RPMI8226 (cell line): Measurements from ENCODE around the gene GRM1.

Source experiments
- DNase-seq: peaks from one replicate; pipeline ENCODE4 v3.0.0-alpha.2; 2015

GRM1 gene

DNA sequence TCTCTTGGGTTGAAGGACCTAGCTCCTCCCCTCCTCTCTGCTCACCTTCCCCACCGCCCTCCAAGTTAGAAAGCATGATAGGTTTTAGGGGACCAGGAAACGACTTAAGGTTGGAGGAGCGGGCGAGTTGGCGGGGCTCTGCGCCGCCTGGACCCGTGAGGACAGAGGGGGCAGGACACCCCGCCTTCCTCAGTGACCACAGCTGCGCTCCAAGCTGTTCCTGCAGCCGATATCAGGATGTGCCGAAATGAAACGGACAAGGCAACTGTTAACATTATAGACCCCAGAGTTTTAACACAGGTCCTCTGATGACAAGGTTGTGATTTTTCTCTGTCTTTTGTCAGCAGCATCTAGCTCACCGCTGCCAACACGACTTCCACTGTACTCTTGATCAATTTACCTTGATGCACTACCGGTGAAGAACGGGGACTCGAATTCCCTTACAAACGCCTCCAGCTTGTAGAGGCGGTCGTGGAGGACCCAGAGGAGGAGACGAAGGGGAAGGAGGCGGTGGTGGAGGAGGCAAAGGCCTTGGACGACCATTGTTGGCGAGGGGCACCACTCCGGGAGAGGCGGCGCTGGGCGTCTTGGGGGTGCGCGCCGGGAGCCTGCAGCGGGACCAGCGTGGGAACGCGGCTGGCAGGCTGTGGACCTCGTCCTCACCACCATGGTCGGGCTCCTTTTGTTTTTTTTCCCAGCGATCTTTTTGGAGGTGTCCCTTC, at the start of gene GRM1:
Gene GRM1, plus strand, starts transcription at position 212 of the 722 bp plus-strand sequence. Its CDS starts 456 bp downstream, at position 668.
- no peak for DNase-seq

DNA sequence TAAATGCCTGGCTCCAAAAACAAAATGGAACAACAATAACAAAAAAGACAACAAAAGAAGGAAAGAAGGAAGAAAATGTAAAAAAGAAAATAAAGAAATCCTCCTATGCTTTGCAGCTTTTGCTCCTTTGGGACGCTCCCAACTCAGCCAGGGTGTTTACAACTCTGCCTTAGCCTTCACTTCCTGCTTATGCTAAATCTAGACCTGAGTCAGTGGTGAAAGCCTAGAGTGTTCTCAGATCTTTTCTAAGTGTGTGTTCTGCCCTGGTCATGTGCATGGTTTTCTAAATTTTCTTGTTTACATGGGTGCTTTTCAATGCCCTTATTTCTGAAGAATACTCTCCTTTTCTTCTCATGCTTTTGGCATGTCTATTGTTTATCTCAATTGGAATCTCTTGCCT, 19.5 kb upstream of the GRM1 start:
- DNase-seq, result no peak

DNA sequence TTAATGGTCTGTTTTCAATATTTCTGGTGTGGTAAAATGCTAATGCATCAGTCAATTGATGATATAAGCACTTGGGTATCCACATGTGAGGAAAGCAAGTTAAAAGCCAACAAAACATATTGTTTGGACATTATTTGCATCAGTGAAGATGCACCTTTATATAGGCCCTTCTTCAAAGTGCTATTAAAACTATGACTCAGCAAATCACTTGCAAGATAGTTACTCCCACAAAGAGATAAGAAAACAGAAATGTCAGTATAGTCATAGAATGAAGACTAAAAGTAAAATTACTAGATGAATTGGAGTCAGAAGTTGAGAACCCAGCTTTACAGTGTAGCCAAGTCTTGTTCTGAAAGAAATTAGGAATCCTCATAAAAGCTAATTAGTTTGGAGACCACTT, 14.6 kb upstream of the GRM1 start:
- no peak for DNase-seq

DNA sequence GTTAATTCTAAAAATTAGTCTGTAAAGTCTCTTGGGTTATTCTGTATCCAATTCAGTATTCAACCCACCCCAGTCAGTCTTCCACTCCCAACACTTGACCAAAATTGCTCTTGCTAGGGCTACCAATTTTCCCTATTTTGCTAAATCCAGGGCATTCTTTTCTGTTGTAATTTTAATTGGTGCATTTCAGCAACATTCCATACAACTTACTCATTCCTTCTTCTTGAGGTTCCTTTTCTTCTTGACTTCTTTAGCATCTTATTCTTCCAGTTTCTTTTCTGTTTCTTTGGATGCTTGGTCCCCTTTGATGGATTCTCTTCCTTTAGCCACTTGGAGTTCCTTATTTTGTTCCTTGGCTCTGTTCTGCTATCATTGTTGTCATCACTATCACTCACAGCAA, 11.2 kb upstream of the GRM1 start:
- no peak for DNase-seq

DNA sequence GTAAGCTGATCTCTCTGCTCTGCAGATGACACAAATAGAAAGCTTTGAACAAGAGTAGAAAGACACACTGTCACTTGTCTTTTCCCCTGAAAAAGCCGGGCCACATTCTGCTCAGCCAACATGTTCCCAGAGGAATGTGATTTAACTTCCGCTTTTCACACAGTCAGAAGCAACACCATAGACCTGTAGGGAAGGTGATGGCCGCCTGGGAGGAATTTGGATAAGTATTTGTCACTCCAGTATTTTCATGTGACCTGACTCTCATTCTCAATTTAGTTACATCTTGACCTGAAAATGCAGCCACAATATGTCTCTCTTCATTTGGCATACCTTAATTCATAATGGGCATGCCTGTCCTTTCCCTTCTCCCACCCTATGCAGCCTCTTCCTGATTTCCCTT, 2.0 kb upstream of the GRM1 start:
- no peak for DNase-seq

DNA sequence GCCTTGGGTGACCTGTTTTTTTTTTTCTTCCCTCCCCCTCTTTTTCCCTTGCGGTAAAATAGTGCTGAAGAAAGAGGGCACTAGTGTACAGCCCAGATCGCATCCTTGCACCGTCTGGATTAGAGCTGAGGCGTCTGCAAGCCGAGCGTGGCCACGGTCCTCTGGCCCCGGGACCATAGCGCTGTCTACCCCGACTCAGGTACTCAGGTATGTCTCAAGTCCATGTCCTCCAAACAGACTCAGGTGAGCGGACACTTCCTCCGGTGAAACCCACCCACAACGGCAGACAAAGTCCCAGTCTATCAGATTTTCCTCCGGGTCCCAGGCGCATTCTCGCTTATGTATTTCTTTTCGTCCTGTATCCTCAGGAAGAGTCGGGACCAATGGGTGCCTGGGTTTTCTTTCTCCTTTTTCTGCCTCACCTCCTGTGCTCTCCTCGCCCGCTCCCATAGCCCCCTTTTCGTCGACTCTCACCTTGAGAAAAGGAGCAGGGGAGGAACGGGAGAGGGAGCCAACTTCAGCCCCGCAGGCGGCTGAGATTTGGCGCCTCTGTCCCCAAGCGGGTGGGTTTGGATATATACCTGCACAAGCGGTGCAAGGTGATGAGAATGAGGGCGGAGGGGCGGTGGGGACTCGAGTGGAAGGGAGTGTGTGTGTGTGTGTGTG, 1.1 kb upstream of the GRM1 start:
- no peak for DNase-seq

DNA sequence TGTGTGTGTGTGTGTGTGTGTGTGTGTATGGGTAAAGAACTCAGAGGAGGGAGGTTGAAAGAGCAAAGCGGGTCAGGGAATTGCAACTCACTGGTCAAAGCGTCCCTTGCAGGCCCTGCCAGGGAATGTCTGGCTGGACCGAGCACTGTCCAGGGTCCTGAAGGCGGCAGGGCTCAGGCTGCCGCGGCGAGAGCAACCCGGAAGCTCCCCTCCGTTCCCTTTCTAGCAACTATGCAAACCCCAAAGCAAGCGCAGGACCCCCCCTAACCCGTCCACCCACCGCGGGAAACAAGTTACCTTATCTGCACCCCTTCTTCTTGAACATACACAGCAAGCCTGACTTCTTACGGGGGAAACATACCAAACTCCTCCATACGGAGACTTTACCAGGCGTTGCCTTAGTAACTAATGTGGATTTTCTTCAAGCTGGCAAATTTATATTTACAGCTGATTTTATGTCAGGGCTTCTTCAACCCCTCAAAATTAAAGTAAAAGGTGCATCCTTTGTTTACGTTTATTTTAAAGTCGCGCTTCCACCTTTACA, 538 bp upstream of the GRM1 start:
- peak; percentile 45 for DNase-seq

DNA sequence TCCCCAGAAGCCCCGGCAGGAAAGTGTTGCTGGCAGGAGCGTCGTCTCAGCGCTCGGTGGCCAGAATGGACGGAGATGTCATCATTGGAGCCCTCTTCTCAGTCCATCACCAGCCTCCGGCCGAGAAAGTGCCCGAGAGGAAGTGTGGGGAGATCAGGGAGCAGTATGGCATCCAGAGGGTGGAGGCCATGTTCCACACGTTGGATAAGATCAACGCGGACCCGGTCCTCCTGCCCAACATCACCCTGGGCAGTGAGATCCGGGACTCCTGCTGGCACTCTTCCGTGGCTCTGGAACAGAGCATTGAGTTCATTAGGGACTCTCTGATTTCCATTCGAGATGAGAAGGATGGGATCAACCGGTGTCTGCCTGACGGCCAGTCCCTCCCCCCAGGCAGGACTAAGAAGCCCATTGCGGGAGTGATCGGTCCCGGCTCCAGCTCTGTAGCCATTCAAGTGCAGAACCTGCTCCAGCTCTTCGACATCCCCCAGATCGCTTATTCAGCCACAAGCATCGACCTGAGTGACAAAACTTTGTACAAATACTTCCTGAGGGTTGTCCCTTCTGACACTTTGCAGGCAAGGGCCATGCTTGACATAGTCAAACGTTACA, 817 bp downstream of the GRM1 start:
- DNase-seq, result no peak

DNA sequence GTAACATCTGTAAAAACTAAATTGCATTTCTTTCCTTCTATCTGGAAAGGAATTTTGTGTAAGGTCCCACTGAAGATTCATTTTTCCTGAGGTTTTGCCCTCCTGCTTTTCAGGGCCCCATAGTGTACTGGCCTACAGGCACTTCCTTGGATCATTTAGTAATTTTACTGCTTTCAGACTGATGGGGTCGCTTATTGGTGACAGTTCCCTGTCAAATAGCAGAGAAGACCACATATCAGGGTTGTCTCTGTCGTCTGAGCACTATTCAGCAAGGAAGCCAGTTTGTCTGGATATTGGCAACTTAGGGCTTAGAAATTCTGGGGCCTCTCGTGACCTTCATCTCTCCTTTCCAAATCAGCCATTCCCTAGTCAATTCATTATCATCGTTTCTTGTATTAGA, 3.5 kb downstream of the GRM1 start:
- no peak for DNase-seq

DNA sequence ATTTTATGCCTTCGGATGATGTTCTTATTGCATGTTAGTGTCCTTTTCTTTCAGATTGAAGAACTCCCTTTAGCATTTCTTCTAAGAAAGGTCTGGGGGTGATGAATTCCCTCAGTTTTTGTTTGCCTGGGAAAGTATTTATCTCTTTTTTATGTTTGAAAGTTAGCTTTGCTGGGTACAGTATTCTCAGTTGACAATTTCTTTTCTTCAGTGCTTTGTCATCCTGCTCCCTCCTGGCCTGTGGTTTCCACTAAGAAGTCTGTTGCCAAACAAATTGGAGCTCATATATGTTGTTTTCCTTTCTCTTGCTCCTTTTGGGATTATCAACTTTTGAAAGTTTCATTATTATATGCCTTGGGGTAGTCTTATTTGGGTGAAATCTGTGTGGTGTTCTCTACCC, 11.5 kb downstream of the GRM1 start:
- DNase-seq, result no peak

DNA sequence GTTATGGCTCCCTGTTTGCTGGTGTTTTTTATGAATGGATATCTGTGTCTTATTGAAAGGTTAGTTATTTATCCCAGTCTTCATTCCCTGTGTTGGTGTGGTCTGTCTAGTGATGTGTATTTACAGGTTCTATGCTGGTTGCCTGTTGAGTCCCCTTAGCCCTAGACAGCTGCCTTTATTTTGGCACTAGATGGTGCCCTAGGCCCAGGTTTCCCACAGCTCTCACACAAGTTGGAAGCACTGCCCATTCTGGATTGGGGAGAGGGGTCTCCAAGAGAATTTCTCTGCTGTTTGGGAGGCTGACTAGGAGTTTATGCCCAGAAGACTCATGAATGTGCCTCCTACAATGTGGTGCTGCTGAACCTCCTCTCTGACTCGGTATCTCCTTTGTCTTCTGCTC, 12.4 kb downstream of the GRM1 start:
- no peak for DNase-seq

DNA sequence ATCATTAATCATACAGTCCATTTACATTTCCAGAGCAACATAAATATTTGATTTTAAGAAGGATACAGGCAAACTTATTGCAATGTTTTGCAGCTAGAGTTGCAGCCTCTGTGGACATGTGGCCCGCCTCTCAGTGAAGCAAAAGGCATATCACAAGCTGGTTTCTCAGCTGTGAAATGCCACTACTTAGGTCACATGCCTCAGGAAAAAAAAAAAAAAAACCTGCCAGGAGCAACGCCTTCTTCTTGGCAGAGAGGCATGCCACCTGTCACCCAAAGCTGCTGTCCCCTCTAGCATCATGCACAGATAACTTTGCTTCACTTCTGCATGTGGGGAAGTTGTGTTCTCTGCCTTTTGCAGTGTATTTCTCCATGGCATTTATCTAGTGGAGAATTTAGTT, 18.5 kb downstream of the GRM1 start:
- no peak for DNase-seq

DNA sequence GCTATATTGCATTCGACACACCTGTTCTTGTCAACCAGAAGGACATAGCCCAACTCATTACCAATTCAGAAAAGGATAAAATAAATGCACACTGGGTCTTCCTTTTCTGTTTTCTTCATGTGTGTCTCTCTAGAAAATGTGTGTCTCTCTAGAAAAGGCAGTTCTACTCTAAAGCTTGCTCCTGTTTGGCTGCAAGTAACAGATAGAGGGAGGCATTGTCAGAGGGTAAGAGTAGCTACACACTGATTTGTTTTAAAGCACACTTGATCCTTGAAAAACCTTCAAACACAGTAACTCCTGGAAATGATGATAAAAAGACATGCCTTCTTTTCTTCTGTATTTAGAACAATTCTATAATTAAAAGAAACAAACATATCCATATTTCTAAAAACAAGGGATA, 21.3 kb downstream of the GRM1 start:
- DNase-seq, result no peak

DNA sequence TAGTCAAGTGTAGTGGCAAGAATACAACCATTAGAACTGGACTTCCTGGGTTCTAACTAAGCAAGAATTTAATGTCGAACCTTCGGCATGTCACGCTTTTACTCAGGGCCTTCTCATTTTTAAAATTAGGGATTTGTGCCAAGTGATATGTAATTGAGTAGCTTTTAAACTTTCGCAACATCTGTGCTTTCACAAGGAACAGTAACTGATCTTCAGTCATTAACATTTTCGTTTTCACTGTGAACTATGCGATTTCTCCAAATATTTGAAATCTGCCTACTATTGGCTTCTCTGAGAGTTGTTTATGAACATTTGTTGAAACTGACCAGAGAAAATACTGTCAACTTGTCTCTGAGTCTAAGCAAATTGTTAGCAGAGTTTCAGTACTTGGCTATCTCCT, 27.6 kb downstream of the GRM1 start:
- no peak for DNase-seq

DNA sequence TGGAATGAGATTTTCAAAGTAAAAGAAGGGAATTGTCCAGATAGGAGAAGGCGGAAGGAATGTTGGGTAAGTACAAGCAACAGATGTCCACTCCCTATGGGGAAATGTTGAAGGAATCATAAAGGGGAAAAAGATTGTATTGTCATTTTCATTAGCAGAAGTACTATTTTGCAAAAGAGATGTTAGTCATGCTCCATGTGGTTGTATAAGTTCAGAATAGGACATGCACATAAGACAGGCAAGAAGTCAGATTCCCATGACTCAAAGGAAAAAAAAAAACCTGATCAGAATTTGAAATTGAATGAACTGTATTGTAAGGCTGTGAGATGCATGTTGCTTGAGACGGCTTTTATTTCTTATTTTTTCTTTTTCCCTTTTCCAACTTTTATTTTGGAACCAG, 36.8 kb downstream of the GRM1 start:
- no peak for DNase-seq

DNA sequence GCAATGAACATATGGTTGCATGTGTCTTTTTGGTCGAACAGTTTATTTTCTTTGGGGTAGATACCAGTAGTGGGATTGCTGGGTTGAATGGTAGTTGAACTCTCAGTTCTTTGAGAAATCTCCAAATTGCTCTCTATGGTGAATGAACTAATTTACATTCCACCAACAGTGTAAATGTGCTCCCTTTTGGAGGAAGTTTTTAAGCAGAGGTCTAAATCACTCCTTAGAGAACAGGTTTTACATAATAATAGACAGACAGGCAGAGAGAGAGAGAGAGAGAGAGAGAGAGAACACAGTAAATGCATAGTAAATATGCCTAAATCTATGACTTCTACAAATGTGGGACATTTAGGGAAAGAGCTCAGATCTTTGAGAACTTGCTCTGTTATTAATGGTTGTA, 37.6 kb downstream of the GRM1 start:
- DNase-seq, result no peak

DNA sequence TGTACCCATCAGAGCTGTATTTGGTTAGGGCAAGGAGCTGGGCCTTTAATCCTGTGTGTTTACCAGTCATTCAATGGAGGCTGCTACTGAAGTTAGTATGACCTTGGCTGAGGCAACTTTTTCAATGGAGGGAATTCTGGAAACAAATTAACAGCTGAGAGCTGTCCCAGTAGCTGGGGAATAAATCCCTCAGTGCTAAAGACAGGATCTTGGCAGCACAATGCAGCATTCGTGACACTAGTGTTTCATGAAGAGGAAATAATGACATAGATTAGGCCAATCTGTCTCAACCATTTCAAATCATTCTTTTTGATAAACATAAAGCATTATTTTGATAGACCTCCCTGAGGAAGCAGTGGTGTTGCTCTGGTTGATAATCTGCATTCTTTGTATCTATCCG, 42.9 kb downstream of the GRM1 start:
- DNase-seq, result no peak

DNA sequence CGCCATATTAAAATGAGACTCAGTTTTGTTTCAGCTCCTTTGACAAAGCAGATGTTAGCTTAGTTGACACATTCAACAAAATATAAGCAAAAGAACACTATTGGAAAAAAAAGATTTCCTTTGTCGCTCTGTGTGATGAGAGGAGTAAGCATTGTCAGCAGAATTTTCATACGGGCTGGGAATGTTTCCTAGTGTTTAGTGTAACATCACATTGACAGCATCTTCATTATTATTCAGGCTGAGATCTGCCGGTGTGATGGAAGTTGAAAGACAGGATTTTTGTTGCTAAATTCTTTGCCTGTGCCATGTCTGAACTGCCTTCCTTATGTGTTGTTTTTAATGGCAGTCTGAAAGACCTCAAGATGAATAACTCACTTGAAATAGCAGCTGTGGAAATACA, 49.1 kb downstream of the GRM1 start:
- DNase-seq, result no peak

DNA sequence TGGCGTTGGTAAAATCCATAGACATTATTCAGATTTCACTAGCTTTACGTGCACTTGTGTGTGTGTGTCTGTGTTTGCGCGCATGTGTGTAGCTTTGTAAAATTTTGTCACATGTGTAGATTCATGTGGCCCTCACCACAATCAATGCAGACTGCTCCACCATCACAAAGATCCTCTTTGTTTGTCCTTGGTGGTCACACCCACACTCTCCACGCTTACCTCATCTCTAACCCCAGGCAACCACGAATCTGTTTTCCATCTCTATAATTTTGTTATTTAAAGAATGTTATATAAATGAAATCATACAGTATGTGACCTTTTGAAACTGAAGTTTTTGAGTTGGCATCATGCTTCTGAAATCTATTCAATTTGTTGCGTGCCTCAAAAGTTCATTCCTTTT, 58.5 kb downstream of the GRM1 start:
- DNase-seq, result no peak

DNA sequence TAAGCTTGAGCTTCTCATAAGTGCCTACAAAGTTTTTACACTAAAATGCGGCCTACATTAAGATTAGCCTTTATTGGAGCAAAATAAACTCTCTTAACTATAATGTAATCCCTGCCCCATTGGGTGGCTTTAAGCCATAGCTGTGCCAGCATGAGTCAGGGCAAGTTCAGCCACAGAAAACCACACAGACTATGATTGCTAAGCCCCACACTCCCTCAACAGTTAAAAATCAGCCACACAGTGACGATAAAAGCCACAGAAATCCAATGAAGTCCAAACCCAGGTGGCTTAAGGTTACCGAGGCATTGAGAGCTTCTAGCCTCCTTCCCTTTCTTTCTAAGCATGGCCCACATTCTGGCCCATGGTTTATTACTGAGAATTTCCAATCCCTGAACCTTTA, 61.6 kb downstream of the GRM1 start:
- no peak for DNase-seq

DNA sequence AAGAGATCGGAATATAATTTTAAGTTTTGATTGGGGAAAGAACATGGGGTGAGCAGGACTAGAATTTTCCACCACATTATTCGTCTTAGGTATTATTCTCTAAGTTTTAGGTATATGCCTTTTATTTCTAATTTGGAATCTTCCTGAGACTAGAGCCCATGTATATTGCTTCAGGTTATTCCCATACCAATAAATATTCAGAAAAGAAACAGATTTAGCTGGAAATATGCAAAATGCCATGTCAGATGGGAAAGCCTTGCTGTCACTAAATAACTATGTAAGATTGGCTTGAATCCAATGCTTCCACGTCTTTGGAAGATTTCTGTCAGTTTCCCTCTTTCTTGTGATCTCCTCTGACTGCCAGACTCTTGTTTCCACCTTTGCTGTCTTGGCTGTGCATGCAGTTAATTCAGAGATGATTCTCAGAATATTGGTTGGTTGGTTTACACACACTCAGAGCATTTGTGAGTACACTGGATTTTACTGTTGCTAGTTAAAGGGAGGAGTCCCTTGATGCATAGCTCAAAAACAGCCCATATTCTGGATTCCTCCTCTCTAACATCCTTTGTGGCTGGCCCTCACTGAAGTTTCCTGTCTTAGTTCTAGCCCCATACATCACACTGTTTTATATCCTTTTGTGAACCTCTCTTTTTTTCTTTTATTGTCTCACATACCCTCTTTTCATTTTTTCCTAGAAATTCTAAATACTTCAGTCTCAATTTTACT, 64.3 kb downstream of the GRM1 start:
- DNase-seq, result no peak

DNA sequence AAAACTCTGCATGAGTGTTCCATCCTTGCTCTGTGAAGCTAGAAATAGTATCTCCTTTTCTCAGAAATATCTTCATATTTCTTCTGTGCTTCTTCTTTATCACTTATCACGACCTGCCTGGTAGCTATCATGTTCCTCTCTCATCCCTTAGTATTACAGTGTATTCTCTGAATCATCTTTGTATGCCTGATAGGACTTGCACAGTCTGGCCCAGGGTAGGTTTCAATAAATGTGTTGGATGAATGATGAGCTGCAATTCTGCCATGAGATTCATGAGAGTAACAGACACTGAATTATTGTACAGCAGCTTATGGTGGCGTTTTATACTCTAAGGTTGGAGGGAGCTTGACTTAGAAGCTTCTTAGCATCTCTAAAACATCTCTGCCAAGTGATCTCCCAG, 66.6 kb downstream of the GRM1 start:
- DNase-seq, result no peak

DNA sequence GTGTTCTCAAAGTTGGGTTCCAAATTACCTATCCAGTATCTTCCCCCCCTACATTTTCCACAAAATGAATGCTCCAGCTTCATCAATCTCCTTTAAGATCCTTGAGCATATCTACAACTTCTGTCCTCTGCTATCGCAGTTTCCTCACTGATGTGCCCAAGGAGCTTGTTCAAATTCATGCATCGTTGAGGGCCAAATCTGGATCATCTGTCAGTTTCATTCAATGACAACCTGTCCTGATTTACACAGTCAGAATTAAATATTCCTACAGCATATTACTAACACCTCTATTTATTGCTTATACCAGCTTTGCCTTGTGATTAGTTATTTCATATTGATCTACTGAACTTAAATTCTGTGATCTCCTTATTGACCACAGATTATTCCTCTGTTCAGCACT, 68.7 kb downstream of the GRM1 start:
- no peak for DNase-seq

DNA sequence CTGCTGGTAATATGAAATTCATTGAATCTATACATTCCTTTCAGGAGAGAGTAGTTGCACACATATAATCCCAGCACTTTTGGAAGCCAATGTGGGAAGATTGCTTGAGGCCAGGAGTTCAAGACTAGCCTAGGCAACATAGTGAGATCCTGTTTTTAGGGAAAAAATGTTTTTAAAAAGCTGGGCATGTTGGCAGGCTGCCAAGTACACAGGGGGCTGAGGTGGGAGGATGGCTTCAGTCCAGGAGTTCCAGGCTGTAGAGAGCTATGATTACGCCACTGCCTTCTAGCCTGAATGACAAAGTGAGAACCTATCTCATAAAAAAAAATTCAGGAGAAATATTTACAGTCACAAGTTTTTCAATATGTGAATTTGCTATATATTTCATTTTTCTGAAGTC, 71.9 kb downstream of the GRM1 start:
- DNase-seq, result no peak
